Measurements from ENCODE around the gene ABHD8.

The ABHD8 gene

GRCh38 chr19:17327654-17328516 lies 24.7 kb upstream of the ABHD8 start:
- TF ChIP-seq FOXM1 (IDR thresholded peaks at IDR 0.05; ENCODE audit: borderline replicate concordance, low read depth) (no peak), REST (IDR thresholded peaks at IDR 0.05; ENCODE audit: low read depth) (no peak), CREB1 (IDR thresholded peaks at IDR 0.05; ENCODE audit: low read depth) (no peak), YY1 (IDR thresholded peaks at IDR 0.05; ENCODE audit: low read depth) (no peak), ZBTB7A (IDR thresholded peaks at IDR 0.05; ENCODE audit: low read depth) (no peak), TEAD4 (IDR thresholded peaks at IDR 0.05) (no peak), TCF12 (IDR thresholded peaks at IDR 0.05; ENCODE audit: low read depth) (no peak), EGR1 (IDR thresholded peaks at IDR 0.05) (no peak), EP300 (IDR thresholded peaks at IDR 0.05; ENCODE audit: borderline replicate concordance) (no peak), RAD21 (IDR thresholded peaks at IDR 0.05; ENCODE audit: low read depth) (no peak), CEBPB (IDR thresholded peaks at IDR 0.05) (no peak), MAX (IDR thresholded peaks at IDR 0.05) (no peak), NFIC (IDR thresholded peaks at IDR 0.05) (no peak), USF1 (IDR thresholded peaks at IDR 0.05) (no peak), TAF1 (IDR thresholded peaks at IDR 0.05; ENCODE audit: low read depth) (no peak)

- no peak for TF ChIP-seq CREB1 (IDR thresholded peaks at IDR 0.05; ENCODE audit: low read depth)
- no peak for TF ChIP-seq MAX (IDR thresholded peaks at IDR 0.05)
- no peak for TF ChIP-seq TCF12 (IDR thresholded peaks at IDR 0.05; ENCODE audit: low read depth)
- TF ChIP-seq FOXM1 (IDR thresholded peaks at IDR 0.05; ENCODE audit: borderline replicate concordance, low read depth) = no peak
- TF ChIP-seq EGR1 (IDR thresholded peaks at IDR 0.05) = no peak
- no peak for TF ChIP-seq NFIC (IDR thresholded peaks at IDR 0.05)
- no peak for TF ChIP-seq USF1 (IDR thresholded peaks at IDR 0.05)
- no peak for TF ChIP-seq EP300 (IDR thresholded peaks at IDR 0.05; ENCODE audit: borderline replicate concordance)
- no peak for TF ChIP-seq TEAD4 (IDR thresholded peaks at IDR 0.05)
- TF ChIP-seq YY1 (IDR thresholded peaks at IDR 0.05; ENCODE audit: low read depth) = no peak
- no peak for TF ChIP-seq ZBTB7A (IDR thresholded peaks at IDR 0.05; ENCODE audit: low read depth)
- no peak for TF ChIP-seq RAD21 (IDR thresholded peaks at IDR 0.05; ENCODE audit: low read depth)
- TF ChIP-seq REST (IDR thresholded peaks at IDR 0.05; ENCODE audit: low read depth) = no peak
- TF ChIP-seq CEBPB (IDR thresholded peaks at IDR 0.05) = no peak
- TF ChIP-seq TAF1 (IDR thresholded peaks at IDR 0.05; ENCODE audit: low read depth) = no peak
Observed at GRCh38 chr19:17327068-17327653, 23.9 kb upstream of the ABHD8 start.

GRCh38 chr19:17326595-17326966 lies 23.4 kb upstream of the ABHD8 start:
- TF ChIP-seq NFIC (IDR thresholded peaks at IDR 0.05) = no peak
- TF ChIP-seq YY1 (IDR thresholded peaks at IDR 0.05; ENCODE audit: low read depth) = no peak
- TF ChIP-seq TCF12 (IDR thresholded peaks at IDR 0.05; ENCODE audit: low read depth) = no peak
- no peak for TF ChIP-seq CEBPB (IDR thresholded peaks at IDR 0.05)
- TF ChIP-seq REST (IDR thresholded peaks at IDR 0.05; ENCODE audit: low read depth) = no peak
- TF ChIP-seq EP300 (IDR thresholded peaks at IDR 0.05; ENCODE audit: borderline replicate concordance) = no peak
- no peak for TF ChIP-seq FOXM1 (IDR thresholded peaks at IDR 0.05; ENCODE audit: borderline replicate concordance, low read depth)
- TF ChIP-seq TEAD4 (IDR thresholded peaks at IDR 0.05) = no peak
- no peak for TF ChIP-seq RAD21 (IDR thresholded peaks at IDR 0.05; ENCODE audit: low read depth)
- TF ChIP-seq ZBTB7A (IDR thresholded peaks at IDR 0.05; ENCODE audit: low read depth) = no peak
- TF ChIP-seq MAX (IDR thresholded peaks at IDR 0.05) = no peak
- TF ChIP-seq TAF1 (IDR thresholded peaks at IDR 0.05; ENCODE audit: low read depth) = no peak
- TF ChIP-seq CREB1 (IDR thresholded peaks at IDR 0.05; ENCODE audit: low read depth) = no peak
- TF ChIP-seq EGR1 (IDR thresholded peaks at IDR 0.05) = no peak
- TF ChIP-seq USF1 (IDR thresholded peaks at IDR 0.05) = no peak
